Brain microvascular endothelial cell (primary cell): ENCODE data around the gene SLAMF6.

Experiments
- DNase-seq: peaks from one replicate; pipeline ENCODE4 v3.0.0-alpha.2; 2020
- H3K27ac ChIP-seq: fragments of 250-450 bp; sonication (Bioruptor Pico); 2 replicates; pipeline ENCODE4 v1.5.1; 2020; ENCODE audit warnings: mild to moderate bottlenecking, moderate library complexity
- H3K27me3 ChIP-seq: fragments of 250-450 bp; sonication (Bioruptor Pico); replicated peaks from 2 replicates; pipeline ENCODE4 v1.5.1; 2020; ENCODE audit warnings: mild to moderate bottlenecking
- H3K36me3 ChIP-seq: fragments of 250-450 bp; sonication (Bioruptor Pico); replicated peaks from 2 replicates; pipeline ENCODE4 v1.5.1; 2020; ENCODE audit warnings: mild to moderate bottlenecking
- H3K4me3 ChIP-seq: 2 replicates; pipeline ENCODE4 v1.5.1; 2011; ENCODE audit warnings: low read depth, mild to moderate bottlenecking, control low read depth, low read length, moderate library complexity
- in situ Hi-C: cut with HindIII; loops from 2 replicates; pipeline ENCODE4 v1.10.0; 2017; ENCODE audit warnings: low sequenced_read_pairs, low pct_ligation_motif_present
- TF ChIP-seq, protein P1 (sequence below): IDR thresholded peaks from 2 replicates; pipeline ENCODE4 v1.5.1; 2011; ENCODE audit warnings: low read depth, mild to moderate bottlenecking, moderate library complexity, low read length, control low read depth, inconsistent platforms; ENCODE audit errors: missing control alignments

Gene SLAMF6

DNA sequence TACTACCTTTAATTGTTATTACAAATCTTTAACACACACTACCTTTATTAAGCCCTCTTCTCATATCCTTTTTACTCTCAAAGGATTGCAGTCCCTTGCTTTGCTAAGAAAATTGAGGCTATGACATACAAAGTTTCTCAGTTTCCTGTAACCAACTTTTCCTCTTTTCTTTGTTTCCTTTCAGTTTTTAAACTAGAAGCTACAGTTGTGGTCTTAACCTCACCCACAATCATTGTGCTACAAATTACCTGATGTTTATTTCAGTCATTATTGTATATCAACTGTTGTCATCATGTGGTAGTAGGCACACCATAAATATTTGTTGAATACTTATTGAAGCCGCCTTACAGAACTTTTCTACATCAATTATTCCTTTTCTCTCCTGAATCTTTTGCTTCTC lies 51.8 kb downstream of the SLAMF6 start:
- Histone ChIP-seq H3K36me3 (no peaks in the 10 kb centered on the region), H3K27me3 (no peaks in the 10 kb centered on the region), H3K27ac (no peak overlapping the region), H3K4me3 (no peak overlapping the region)
- in situ Hi-C loops, result no loop called here
- TF ChIP-seq, protein P1, sequence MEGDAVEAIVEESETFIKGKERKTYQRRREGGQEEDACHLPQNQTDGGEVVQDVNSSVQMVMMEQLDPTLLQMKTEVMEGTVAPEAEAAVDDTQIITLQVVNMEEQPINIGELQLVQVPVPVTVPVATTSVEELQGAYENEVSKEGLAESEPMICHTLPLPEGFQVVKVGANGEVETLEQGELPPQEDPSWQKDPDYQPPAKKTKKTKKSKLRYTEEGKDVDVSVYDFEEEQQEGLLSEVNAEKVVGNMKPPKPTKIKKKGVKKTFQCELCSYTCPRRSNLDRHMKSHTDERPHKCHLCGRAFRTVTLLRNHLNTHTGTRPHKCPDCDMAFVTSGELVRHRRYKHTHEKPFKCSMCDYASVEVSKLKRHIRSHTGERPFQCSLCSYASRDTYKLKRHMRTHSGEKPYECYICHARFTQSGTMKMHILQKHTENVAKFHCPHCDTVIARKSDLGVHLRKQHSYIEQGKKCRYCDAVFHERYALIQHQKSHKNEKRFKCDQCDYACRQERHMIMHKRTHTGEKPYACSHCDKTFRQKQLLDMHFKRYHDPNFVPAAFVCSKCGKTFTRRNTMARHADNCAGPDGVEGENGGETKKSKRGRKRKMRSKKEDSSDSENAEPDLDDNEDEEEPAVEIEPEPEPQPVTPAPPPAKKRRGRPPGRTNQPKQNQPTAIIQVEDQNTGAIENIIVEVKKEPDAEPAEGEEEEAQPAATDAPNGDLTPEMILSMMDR, result no peak
- no peak for DNase-seq

DNA sequence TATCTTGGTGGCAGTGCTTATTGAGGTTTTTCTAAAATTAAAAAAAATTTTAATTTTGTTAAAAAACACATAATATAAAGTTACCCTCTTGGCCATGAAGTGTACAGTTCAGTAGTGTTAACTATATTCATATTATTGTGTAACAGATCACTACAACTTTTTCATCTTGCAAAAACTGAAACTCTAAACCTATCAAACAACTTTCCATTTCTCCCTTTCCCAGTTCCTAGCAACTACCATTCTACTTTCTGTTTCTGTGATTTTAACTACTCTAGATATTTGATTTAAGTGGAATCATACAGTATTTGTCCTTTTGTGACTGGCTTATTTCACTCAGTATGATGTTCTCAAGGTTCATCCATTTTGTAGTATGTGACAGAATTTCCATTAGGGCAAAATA lies 55.5 kb downstream of the SLAMF6 start:
- DNase-seq, result no peak
- Histone ChIP-seq H3K27me3 (no peaks in the 10 kb centered on the region), H3K4me3 (no peak overlapping the region), H3K36me3 (no peaks in the 10 kb centered on the region), H3K27ac (no peak overlapping the region)
- TF ChIP-seq, protein P1, result no peak
- in situ Hi-C loops, result no loop called here

DNA sequence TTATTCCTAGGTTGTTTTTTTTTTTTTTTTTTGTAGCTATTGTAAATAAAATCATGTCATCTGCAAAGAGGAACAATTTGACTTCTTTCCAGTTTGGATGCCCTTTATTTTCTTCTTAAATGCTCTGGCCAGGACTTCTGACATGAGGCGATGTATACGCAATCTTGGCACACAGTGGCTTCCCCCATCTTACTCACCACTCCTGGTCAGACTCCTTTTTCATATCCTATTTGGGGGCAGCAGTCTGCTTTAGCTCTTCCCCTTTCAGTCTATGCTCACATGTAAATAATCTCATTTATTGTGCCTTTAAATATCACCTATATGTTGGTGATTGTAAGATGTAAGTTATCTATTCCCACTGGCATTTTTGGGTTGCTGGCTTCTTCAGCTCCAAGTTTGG lies 56.1 kb downstream of the SLAMF6 start:
- Histone ChIP-seq H3K36me3 (no peaks in the 10 kb centered on the region), H3K27ac (no peak overlapping the region), H3K27me3 (no peaks in the 10 kb centered on the region), H3K4me3 (no peak overlapping the region)
- no peak for DNase-seq
- TF ChIP-seq, protein P1, result no peak
- in situ Hi-C loops, result no loop called here

DNA sequence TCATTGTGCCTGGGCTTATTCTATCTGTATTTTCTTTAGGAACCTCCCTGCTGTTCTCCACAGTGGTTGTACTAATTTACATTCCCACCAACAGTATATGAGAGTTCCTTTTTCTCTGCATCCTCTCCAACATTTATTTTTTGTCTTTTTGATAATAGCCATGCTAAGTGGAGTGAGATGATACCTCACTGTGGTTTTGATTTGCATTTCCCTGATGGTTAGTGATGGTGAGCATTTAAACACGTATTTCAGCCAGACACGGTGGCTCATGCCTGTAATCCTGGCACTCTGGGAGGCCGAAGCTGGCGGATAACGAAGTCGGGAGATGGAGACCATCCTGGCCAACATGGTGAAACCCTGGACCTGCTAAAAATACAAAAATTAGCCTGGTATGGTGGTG lies 57.9 kb downstream of the SLAMF6 start:
- TF ChIP-seq, protein P1, result no peak
- in situ Hi-C loops, result no loop called here
- Histone ChIP-seq H3K27ac (no peak overlapping the region), H3K4me3 (no peak overlapping the region), H3K36me3 (no peaks in the 10 kb centered on the region), H3K27me3 (no peaks in the 10 kb centered on the region)
- no peak for DNase-seq

DNA sequence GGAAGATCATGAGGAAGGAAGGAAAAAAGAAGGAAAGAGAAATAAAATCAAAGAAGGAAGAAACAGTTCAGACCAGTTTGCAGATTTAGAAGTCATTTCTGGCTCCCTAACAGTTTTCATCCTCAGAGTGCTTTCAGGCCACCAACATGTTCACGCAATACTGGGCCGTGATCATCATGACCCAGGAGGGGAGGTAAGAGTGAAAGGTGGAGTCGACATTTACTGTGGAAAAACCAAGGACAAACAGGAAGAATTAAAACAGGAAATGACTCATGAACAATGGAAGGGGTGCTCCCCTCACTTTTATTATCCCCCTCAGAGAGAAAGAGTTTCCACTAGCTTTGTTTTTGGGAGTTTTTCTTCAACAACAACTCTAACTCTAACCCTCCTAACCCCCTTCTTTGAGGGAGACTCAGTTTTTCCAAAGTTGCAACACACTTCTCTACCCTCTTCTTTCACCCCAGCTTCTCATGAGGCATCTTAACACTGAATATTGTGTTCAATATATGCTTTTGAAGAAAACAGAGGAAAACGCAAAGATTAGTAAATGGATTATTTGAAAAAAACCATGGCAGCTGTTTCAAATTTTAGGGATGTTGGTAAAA lies 62.3 kb downstream of the SLAMF6 start:
- TF ChIP-seq, protein P1, result no peak
- DNase-seq, result no peak
- H3K36me3 ChIP-seq, result no peaks in the 10 kb centered on the region
- no peaks in the 10 kb centered on the region for H3K27me3 ChIP-seq
- in situ Hi-C loops, result no loop called here
- H3K4me3 ChIP-seq, result no peak overlapping the region
- H3K27ac ChIP-seq, result no peak overlapping the region

DNA sequence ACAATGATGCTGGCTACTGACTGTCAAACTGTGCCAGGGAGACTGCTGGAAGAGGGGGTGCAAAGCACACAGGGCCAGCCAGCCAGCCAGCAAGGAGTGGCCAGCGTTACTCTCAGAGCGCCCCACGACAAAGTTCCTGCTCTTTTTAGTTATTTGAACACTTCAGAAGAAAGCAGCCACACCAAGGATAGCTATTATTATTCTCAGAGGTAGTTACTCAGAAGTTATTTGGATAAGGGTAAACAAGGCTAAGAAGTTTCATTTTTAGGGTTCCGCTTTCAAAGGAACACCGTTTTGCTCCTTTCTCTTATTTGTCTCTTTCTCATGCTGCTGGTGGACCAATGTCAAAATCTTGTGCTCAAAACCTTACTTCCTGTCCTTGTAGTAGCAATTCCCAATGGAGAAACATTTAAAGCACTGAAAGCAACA lies 62.8 kb downstream of the SLAMF6 start:
- no peaks in the 10 kb centered on the region for H3K36me3 ChIP-seq
- no peak for DNase-seq
- no peak overlapping the region for H3K4me3 ChIP-seq
- TF ChIP-seq, protein P1, result no peak
- H3K27me3 ChIP-seq, result no peaks in the 10 kb centered on the region
- in situ Hi-C loops, result no loop called here
- no peak overlapping the region for H3K27ac ChIP-seq
